ENCODE measurements around the gene PRUNE2. TPM values are rescaled to one million over a fixed set of nuclear protein-coding genes. Genes with fewer than 3 reads are reported as not detected.

PRUNE2 gene
- polyA plus RNA-seq, 1 of the 3 experiments (the other 2 are of a cell fraction): 13.0 TPM

DNA sequence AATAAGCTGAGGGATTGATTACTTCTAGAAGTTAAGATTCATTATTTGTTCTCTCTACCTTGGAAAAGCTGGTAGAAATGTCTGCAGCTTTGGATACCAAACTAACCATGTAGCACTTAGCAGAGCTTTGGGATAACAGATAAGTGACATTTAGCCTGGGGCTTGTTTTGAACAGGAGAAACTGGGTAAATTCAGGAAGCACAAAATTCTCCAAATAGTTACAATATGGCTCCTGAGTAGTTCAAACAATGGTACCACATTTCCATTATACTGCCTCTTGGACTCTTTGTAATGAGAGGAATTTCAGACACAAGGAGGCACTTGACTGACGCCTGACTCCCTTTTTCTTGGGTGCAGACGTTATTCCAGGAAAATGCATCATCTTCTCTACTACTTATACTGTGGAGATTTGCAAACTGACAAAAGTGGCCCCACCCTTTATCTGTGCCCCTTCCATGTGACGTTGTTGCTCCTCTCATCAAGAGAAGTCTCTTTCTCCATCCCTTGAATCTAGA is 22.5 kb downstream of the PRUNE2 start:
- Histone ChIP-seq H3K27ac (ENCODE audit: low read depth in 2 of 2, low read length in 1 of 2) (no peak overlapping the region), H3K27me3 (ENCODE audit: insufficient read depth) (peaks cover 12% of the 10 kb centered on the region; the same call in 1 of the 2 replicates), H3K4me2 (no peak overlapping the region), H3K4me3 (ENCODE audit: low read depth in 2 of 2, low read length in 1 of 2) (no peak overlapping the region), H3K9ac (no peak overlapping the region), H3K4me1 (ENCODE audit: control insufficient read depth in 1 of 2, insufficient read depth in 2 of 2, low read depth in 1 of 2, low read length in 1 of 2) (no peaks in the 10 kb centered on the region), H3F3A (replicated peaks; ENCODE audit: insufficient read depth) (no peaks in the 10 kb centered on the region), H3K9me3 (no peaks in the 10 kb centered on the region), H3K9me2 (no peaks in the 10 kb centered on the region), H2AFZ (ENCODE audit: low read depth) (no peak overlapping the region), H3K79me2 (ENCODE audit: insufficient read depth) (no peaks in the 10 kb centered on the region), H3K36me3 (replicated peaks in 1 of 2; ENCODE audit: control insufficient read depth in 1 of 2, insufficient read depth in 2 of 2, low read length in 1 of 2) (no peaks in the 10 kb centered on the region), H4K20me1 (ENCODE audit: insufficient read depth) (no peaks in the 10 kb centered on the region)
- ChIA-PET CTCF (no interaction called here), POLR2A (no interaction called here)
- no peak for DNase-seq
- 11% methylated on average over 3 of the region's 3 CpGs for WGBS (ENCODE audit: low lambda C conversion rate)
- TF ChIP-seq GATA2 (CRISPR knock-in tag; IDR thresholded peaks at IDR 0.05): no peak
- no peak for TF ChIP-seq RAD21 (IDR thresholded peaks at IDR 0.05; ENCODE audit: low read length)
- TF ChIP-seq, protein P1, sequence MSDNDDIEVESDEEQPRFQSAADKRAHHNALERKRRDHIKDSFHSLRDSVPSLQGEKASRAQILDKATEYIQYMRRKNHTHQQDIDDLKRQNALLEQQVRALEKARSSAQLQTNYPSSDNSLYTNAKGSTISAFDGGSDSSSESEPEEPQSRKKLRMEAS (IDR thresholded peaks at IDR 0.05; ENCODE audit: low read depth): no peak
- TF ChIP-seq, protein P2, sequence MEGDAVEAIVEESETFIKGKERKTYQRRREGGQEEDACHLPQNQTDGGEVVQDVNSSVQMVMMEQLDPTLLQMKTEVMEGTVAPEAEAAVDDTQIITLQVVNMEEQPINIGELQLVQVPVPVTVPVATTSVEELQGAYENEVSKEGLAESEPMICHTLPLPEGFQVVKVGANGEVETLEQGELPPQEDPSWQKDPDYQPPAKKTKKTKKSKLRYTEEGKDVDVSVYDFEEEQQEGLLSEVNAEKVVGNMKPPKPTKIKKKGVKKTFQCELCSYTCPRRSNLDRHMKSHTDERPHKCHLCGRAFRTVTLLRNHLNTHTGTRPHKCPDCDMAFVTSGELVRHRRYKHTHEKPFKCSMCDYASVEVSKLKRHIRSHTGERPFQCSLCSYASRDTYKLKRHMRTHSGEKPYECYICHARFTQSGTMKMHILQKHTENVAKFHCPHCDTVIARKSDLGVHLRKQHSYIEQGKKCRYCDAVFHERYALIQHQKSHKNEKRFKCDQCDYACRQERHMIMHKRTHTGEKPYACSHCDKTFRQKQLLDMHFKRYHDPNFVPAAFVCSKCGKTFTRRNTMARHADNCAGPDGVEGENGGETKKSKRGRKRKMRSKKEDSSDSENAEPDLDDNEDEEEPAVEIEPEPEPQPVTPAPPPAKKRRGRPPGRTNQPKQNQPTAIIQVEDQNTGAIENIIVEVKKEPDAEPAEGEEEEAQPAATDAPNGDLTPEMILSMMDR (IDR thresholded peaks at IDR 0.05): no peak

DNA sequence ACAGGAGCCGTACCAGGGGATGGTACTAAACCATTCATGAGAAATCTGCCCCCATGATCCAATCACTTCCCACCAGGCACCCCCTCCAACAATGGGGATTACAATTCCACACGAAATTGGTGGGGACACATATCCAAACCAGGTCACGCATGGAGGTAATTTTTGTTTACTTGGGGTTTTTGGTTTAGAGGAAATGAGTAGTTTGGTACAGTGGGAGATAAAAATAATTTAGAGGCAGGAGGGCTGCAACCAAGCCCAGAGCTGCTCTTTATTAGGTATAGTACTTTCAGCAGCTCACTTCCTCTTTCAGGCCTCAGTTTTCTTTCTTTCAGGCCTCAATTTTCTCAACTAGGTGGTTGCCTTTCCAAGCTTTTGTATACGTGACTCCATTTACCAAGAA is 23.2 kb downstream of the PRUNE2 start:
- Histone ChIP-seq H3K9me3 (no peaks in the 10 kb centered on the region), H2AFZ (ENCODE audit: low read depth) (no peak overlapping the region), H3K27me3 (ENCODE audit: insufficient read depth) (peaks cover 10% of the 10 kb centered on the region; the same call in 1 of the 2 replicates), H3K79me2 (ENCODE audit: insufficient read depth) (no peaks in the 10 kb centered on the region), H3K27ac (ENCODE audit: low read depth in 2 of 2, low read length in 1 of 2) (no peak overlapping the region), H4K20me1 (ENCODE audit: insufficient read depth) (no peaks in the 10 kb centered on the region), H3K4me1 (ENCODE audit: control insufficient read depth in 1 of 2, insufficient read depth in 2 of 2, low read depth in 1 of 2, low read length in 1 of 2) (no peaks in the 10 kb centered on the region), H3F3A (replicated peaks; ENCODE audit: insufficient read depth) (no peaks in the 10 kb centered on the region), H3K36me3 (replicated peaks in 1 of 2; ENCODE audit: control insufficient read depth in 1 of 2, insufficient read depth in 2 of 2, low read length in 1 of 2) (no peaks in the 10 kb centered on the region), H3K9ac (no peak overlapping the region), H3K4me3 (ENCODE audit: low read depth in 2 of 2, low read length in 1 of 2) (no peak overlapping the region), H3K4me2 (no peak overlapping the region), H3K9me2 (no peaks in the 10 kb centered on the region)
- TF ChIP-seq, protein P2 (IDR thresholded peaks at IDR 0.05): no peak
- TF ChIP-seq, protein P3, sequence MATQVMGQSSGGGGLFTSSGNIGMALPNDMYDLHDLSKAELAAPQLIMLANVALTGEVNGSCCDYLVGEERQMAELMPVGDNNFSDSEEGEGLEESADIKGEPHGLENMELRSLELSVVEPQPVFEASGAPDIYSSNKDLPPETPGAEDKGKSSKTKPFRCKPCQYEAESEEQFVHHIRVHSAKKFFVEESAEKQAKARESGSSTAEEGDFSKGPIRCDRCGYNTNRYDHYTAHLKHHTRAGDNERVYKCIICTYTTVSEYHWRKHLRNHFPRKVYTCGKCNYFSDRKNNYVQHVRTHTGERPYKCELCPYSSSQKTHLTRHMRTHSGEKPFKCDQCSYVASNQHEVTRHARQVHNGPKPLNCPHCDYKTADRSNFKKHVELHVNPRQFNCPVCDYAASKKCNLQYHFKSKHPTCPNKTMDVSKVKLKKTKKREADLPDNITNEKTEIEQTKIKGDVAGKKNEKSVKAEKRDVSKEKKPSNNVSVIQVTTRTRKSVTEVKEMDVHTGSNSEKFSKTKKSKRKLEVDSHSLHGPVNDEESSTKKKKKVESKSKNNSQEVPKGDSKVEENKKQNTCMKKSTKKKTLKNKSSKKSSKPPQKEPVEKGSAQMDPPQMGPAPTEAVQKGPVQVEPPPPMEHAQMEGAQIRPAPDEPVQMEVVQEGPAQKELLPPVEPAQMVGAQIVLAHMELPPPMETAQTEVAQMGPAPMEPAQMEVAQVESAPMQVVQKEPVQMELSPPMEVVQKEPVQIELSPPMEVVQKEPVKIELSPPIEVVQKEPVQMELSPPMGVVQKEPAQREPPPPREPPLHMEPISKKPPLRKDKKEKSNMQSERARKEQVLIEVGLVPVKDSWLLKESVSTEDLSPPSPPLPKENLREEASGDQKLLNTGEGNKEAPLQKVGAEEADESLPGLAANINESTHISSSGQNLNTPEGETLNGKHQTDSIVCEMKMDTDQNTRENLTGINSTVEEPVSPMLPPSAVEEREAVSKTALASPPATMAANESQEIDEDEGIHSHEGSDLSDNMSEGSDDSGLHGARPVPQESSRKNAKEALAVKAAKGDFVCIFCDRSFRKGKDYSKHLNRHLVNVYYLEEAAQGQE (IDR thresholded peaks at IDR 0.05; ENCODE audit: low read depth, low read length): no peak
- no peak for TF ChIP-seq POLR2AphosphoS5 (IDR thresholded peaks at IDR 0.05; ENCODE audit: low read depth, low read length)
- TF ChIP-seq NFIC (IDR thresholded peaks at IDR 0.05; ENCODE audit: borderline replicate concordance): no peak
- TF ChIP-seq, protein P4, sequence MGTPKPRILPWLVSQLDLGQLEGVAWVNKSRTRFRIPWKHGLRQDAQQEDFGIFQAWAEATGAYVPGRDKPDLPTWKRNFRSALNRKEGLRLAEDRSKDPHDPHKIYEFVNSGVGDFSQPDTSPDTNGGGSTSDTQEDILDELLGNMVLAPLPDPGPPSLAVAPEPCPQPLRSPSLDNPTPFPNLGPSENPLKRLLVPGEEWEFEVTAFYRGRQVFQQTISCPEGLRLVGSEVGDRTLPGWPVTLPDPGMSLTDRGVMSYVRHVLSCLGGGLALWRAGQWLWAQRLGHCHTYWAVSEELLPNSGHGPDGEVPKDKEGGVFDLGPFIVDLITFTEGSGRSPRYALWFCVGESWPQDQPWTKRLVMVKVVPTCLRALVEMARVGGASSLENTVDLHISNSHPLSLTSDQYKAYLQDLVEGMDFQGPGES (IDR thresholded peaks at IDR 0.05; ENCODE audit: low read depth, low read length): no peak
- no peak for TF ChIP-seq TEAD4 (IDR thresholded peaks at IDR 0.05; ENCODE audit: borderline replicate concordance, insufficient read depth)
- TF ChIP-seq EP300 (IDR thresholded peaks at IDR 0.05; ENCODE audit: borderline replicate concordance in 1 of 2, low read depth in 1 of 2, low read length in 1 of 2): no peak
- TF ChIP-seq, protein P5, sequence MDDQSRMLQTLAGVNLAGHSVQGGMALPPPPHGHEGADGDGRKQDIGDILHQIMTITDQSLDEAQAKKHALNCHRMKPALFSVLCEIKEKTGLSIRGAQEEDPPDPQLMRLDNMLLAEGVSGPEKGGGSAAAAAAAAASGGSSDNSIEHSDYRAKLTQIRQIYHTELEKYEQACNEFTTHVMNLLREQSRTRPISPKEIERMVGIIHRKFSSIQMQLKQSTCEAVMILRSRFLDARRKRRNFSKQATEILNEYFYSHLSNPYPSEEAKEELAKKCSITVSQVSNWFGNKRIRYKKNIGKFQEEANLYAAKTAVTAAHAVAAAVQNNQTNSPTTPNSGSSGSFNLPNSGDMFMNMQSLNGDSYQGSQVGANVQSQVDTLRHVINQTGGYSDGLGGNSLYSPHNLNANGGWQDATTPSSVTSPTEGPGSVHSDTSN (IDR thresholded peaks at IDR 0.05): no peak
- TF ChIP-seq, protein P6, sequence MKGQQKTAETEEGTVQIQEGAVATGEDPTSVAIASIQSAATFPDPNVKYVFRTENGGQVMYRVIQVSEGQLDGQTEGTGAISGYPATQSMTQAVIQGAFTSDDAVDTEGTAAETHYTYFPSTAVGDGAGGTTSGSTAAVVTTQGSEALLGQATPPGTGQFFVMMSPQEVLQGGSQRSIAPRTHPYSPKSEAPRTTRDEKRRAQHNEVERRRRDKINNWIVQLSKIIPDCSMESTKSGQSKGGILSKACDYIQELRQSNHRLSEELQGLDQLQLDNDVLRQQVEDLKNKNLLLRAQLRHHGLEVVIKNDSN (IDR thresholded peaks at IDR 0.05; ENCODE audit: borderline replicate concordance, low read depth): no peak
- TF ChIP-seq MEF2A (IDR thresholded peaks at IDR 0.05; ENCODE audit: borderline replicate concordance, low read depth): no peak
- TF ChIP-seq GABPA (IDR thresholded peaks at IDR 0.05; ENCODE audit: low read depth): no peak
- no peak for TF ChIP-seq TAF1 (IDR thresholded peaks at IDR 0.05; ENCODE audit: borderline replicate concordance, low read depth, low read length)
- TF ChIP-seq, protein P1 (IDR thresholded peaks at IDR 0.05; ENCODE audit: low read depth): no peak
- no peak for DNase-seq
- ChIA-PET CTCF (no interaction called here), POLR2A (no interaction called here)
- WGBS (ENCODE audit: low lambda C conversion rate): 15% methylated on average over 4 of the region's 4 CpGs
